OCI-LY7 (cell line): ENCODE data around the gene GLDN.

Experiments used
- EZH2phosphoT487 ChIP-seq: fragments of 200-600 bp; sonication (generic); IDR thresholded peaks from 2 replicates; pipeline ENCODE4 v1.6.1; 2018; ENCODE audit warnings: low read depth, borderline replicate concordance, mild to moderate bottlenecking, mixed run types, antibody characterized with exemption, low read length, moderate library complexity, mixed read lengths
- TF ChIP-seq, protein P1 (sequence below): fragments of 200-600 bp; sonication (generic); conservative IDR thresholded peaks from 2 replicates; pipeline ENCODE4 v1.5.1; 2014; ENCODE audit warnings: mild to moderate bottlenecking, antibody characterized with exemption, low read length, moderate library complexity, mixed read lengths

DNA sequence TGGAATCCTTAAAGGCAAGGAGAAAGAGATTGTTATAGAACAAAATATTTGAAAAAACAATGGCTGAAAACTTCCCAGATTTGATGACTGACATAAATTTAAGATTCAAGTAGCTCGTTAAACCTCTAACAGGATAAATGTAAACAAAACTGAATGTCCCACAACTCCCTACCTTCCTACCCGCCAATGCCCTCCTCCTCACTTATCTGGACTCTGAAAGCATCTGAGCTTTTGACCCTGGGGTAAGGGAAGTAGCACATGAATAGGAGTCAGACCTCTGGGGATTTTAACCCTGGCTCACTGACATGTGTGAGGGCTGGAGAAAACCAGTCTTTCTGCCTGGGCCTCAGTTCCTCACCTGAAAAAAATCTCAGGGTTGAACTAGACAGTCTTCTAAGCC, 29.9 kb upstream of the GLDN start:
- TF ChIP-seq, protein P1, sequence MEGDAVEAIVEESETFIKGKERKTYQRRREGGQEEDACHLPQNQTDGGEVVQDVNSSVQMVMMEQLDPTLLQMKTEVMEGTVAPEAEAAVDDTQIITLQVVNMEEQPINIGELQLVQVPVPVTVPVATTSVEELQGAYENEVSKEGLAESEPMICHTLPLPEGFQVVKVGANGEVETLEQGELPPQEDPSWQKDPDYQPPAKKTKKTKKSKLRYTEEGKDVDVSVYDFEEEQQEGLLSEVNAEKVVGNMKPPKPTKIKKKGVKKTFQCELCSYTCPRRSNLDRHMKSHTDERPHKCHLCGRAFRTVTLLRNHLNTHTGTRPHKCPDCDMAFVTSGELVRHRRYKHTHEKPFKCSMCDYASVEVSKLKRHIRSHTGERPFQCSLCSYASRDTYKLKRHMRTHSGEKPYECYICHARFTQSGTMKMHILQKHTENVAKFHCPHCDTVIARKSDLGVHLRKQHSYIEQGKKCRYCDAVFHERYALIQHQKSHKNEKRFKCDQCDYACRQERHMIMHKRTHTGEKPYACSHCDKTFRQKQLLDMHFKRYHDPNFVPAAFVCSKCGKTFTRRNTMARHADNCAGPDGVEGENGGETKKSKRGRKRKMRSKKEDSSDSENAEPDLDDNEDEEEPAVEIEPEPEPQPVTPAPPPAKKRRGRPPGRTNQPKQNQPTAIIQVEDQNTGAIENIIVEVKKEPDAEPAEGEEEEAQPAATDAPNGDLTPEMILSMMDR = no peak
- TF ChIP-seq EZH2phosphoT487 = no peak
